ENCODE data around the gene KIAA0408.
"Not testable (repeated sequence)": the region's sequence is repeated elsewhere in the genome, so short reads cannot be mapped to it uniquely, and the experiment has no call there.

KIAA0408 gene

GRCh38 chr6:127464161-127464880 lies 5.1 kb upstream of the KIAA0408 start:
- in situ Hi-C loops (cut with MboI; ENCODE audit: low sequenced_read_pairs) = no loop called here

GRCh38 chr6:127463056-127463455 lies 3.9 kb upstream of the KIAA0408 start:
- in situ Hi-C loops (cut with MboI; ENCODE audit: low sequenced_read_pairs) = no loop called here

GRCh38 chr6:127462376-127462775 lies 3.2 kb upstream of the KIAA0408 start:
- in situ Hi-C loops (cut with MboI; ENCODE audit: low sequenced_read_pairs) = no loop called here

- in situ Hi-C loops (cut with MboI; ENCODE audit: low sequenced_read_pairs) = no loop called here
These were observed 1.3 kb upstream of the KIAA0408 start for GRCh38 chr6:127460465-127460864.

- in situ Hi-C loops (cut with MboI; ENCODE audit: low sequenced_read_pairs) = no loop called here
These were observed 372 bp downstream of the KIAA0408 start for GRCh38 chr6:127458817-127459216.

GRCh38 chr6:127458222-127458621 lies 967 bp downstream of the KIAA0408 start:
- in situ Hi-C loops (cut with MboI; ENCODE audit: low sequenced_read_pairs) = no loop called here

GRCh38 chr6:127457456-127458064 lies 1.6 kb downstream of the KIAA0408 start:
- in situ Hi-C loops (cut with MboI; ENCODE audit: low sequenced_read_pairs) = no loop called here

GRCh38 chr6:127456465-127456864 lies 2.7 kb downstream of the KIAA0408 start:
- in situ Hi-C loops (cut with MboI; ENCODE audit: low sequenced_read_pairs) = no loop called here

- in situ Hi-C loops (cut with MboI; ENCODE audit: low sequenced_read_pairs) = no loop called here
These were observed 5.2 kb downstream of the KIAA0408 start for GRCh38 chr6:127453845-127454619.

GRCh38 chr6:127452803-127453202 lies 6.4 kb downstream of the KIAA0408 start:
- in situ Hi-C loops (cut with MboI; ENCODE audit: low sequenced_read_pairs) = no loop called here

GRCh38 chr6:127451388-127451787 lies 7.8 kb downstream of the KIAA0408 start:
- in situ Hi-C loops (cut with MboI; ENCODE audit: low sequenced_read_pairs) = no loop called here

- in situ Hi-C loops (cut with MboI; ENCODE audit: low sequenced_read_pairs) = no loop called here
These were observed 11.4 kb downstream of the KIAA0408 start for GRCh38 chr6:127447780-127448179.

GRCh38 chr6:127446356-127446755 lies 12.8 kb downstream of the KIAA0408 start:
- in situ Hi-C loops (cut with MboI; ENCODE audit: low sequenced_read_pairs) = no loop called here

GRCh38 chr6:127441881-127442280 lies 17.3 kb downstream of the KIAA0408 start:
- in situ Hi-C loops (cut with MboI; ENCODE audit: low sequenced_read_pairs) = no loop called here

- in situ Hi-C loops (cut with MboI; ENCODE audit: low sequenced_read_pairs) = no loop called here
These were observed 19.5 kb downstream of the KIAA0408 start for GRCh38 chr6:127439718-127440117.

GRCh38 chr6:127436578-127437110 lies 22.5 kb downstream of the KIAA0408 start:
- in situ Hi-C loops (cut with MboI; ENCODE audit: low sequenced_read_pairs) = no loop called here

GRCh38 chr6:127435626-127436220 lies 23.5 kb downstream of the KIAA0408 start:
- in situ Hi-C loops (cut with MboI; ENCODE audit: low sequenced_read_pairs) = no loop called here

GRCh38 chr6:127434651-127435050 lies 24.5 kb downstream of the KIAA0408 start:
- in situ Hi-C loops (cut with MboI; ENCODE audit: low sequenced_read_pairs) = no loop called here

GRCh38 chr6:127428562-127428961 lies 30.6 kb downstream of the KIAA0408 start:
- in situ Hi-C loops (cut with MboI; ENCODE audit: low sequenced_read_pairs) = not testable (repeated sequence)

- in situ Hi-C loops (cut with MboI; ENCODE audit: low sequenced_read_pairs) = no loop called here
These were observed 35.3 kb downstream of the KIAA0408 start for GRCh38 chr6:127423921-127424320.

- in situ Hi-C loops (cut with MboI; ENCODE audit: low sequenced_read_pairs) = not testable (repeated sequence)
These were observed 38.0 kb downstream of the KIAA0408 start for GRCh38 chr6:127421164-127421563.

Data from HL-60/S4 (cell line).